Glomerular visceral epithelial cell (primary cell): ENCODE measurements around the gene PYGL.

Experiments used
- DNase-seq: peaks from one replicate; pipeline ENCODE4 v3.0.0-alpha.2; 2016; ENCODE audit errors: extremely low spot score

PYGL gene

GRCh38 chr14:50871914-50872732 is 72.2 kb downstream of the PYGL start, which contains the start of gene ABHD12B:
Gene ABHD12B, plus strand, starts transcription at chr14:50872053. Its CDS starts 122 bp downstream, at chr14:50872175.
- DNase-seq = no peak

- no peak for DNase-seq
Observed at GRCh38 chr14:50871228-50871627, 73.1 kb downstream of the PYGL start.

GRCh38 chr14:50865391-50866076 is 78.7 kb downstream of the PYGL start:
- DNase-seq = no peak

GRCh38 chr14:50864946-50865345 is 79.3 kb downstream of the PYGL start:
- no peak for DNase-seq

- DNase-seq = no peak
Observed at GRCh38 chr14:50864237-50864636, 80.0 kb downstream of the PYGL start.

GRCh38 chr14:50862036-50862570 is 82.2 kb downstream of the PYGL start:
- DNase-seq = no peak

- DNase-seq = peak; percentile 84
Observed at GRCh38 chr14:50860478-50861086, 83.7 kb downstream of the PYGL start.

GRCh38 chr14:50859296-50859624 is 85.0 kb downstream of the PYGL start:
- DNase-seq = no peak

- DNase-seq = no peak
Observed at GRCh38 chr14:50856660-50857059, 87.6 kb downstream of the PYGL start.

- no peak for DNase-seq
Observed at GRCh38 chr14:50855558-50855957, 88.7 kb downstream of the PYGL start.
